Loucy (cell line): ENCODE measurements around the gene TBX15.

Experiments
- EZH2phosphoT487 ChIP-seq: fragments of 200-600 bp; IDR thresholded peaks from 2 replicates; pipeline ENCODE4 v1.6.1; 2018; ENCODE audit warnings: antibody characterized with exemption, mild to moderate bottlenecking, moderate library complexity, borderline replicate concordance
- TF ChIP-seq, protein P1 (sequence below): fragments of 200-600 bp; sonication (generic); conservative IDR thresholded peaks from 2 replicates; pipeline ENCODE4 v1.5.1; 2014; ENCODE audit warnings: mild to moderate bottlenecking, antibody characterized with exemption, low read length

GRCh38 chr1:118905671-118906070 is 82.5 kb downstream of the TBX15 start:
- TF ChIP-seq, protein P1, sequence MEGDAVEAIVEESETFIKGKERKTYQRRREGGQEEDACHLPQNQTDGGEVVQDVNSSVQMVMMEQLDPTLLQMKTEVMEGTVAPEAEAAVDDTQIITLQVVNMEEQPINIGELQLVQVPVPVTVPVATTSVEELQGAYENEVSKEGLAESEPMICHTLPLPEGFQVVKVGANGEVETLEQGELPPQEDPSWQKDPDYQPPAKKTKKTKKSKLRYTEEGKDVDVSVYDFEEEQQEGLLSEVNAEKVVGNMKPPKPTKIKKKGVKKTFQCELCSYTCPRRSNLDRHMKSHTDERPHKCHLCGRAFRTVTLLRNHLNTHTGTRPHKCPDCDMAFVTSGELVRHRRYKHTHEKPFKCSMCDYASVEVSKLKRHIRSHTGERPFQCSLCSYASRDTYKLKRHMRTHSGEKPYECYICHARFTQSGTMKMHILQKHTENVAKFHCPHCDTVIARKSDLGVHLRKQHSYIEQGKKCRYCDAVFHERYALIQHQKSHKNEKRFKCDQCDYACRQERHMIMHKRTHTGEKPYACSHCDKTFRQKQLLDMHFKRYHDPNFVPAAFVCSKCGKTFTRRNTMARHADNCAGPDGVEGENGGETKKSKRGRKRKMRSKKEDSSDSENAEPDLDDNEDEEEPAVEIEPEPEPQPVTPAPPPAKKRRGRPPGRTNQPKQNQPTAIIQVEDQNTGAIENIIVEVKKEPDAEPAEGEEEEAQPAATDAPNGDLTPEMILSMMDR, result no peak
- TF ChIP-seq EZH2phosphoT487, result no peak
